GM18868 (cell line): Measurements from ENCODE around the gene ACTG1.

Source experiments
- ATAC-seq: cut with Tn5 transposase; IDR thresholded peaks from one replicate; pipeline ENCODE4 v1.9.1; 2021; ENCODE audit warnings: mild to moderate bottlenecking, moderate library complexity; ENCODE audit not compliant: unreplicated experiment

Gene ACTG1

DNA sequence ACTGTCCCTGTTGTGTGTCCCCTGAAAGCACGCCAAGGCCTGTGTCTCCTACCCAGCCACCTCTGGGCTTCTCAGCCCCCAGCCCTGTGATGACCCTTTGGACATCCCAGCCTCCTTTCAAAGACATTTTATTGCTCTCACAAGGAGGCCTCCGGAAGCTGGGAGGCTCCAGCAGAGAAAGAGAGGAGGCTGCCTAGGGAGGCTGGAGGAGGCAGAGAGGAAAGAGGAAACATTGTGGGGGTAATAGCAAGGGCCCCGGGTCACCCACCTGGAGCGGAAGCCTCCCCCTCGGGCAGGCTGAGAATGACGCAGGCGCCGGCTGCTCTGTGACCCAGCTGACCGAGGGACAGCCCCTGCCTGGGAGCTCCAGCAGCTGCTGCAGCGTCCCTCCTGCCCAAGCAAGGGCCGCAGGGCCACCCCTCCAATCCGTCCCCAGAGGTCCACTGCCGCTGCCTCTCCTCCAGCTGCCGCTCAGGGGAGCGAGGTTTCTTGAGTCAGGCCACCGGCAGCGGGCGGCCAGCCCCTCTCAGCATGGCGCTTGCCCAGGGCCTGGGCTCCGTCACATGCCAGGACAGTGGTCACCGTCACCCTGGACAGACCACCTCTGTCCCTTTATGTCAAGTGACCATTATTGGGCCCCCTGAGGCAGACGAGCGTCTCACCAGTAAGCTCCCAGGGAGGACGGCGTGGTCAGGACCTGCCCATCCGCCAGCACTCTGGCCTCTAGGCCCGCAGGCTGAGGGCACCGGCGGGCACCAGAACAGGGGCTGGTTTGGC is 29.3 kb downstream of the ACTG1 start:
- no peak for ATAC-seq

- ATAC-seq: no peak
These were observed 29.9 kb downstream of the ACTG1 start for GRCh38 chr17:81482673-81483072.

- no peak for ATAC-seq
These were observed 30.6 kb downstream of the ACTG1 start for GRCh38 chr17:81481815-81482505.

- ATAC-seq: no peak
These were observed 31.4 kb downstream of the ACTG1 start for GRCh38 chr17:81481073-81481799.

DNA sequence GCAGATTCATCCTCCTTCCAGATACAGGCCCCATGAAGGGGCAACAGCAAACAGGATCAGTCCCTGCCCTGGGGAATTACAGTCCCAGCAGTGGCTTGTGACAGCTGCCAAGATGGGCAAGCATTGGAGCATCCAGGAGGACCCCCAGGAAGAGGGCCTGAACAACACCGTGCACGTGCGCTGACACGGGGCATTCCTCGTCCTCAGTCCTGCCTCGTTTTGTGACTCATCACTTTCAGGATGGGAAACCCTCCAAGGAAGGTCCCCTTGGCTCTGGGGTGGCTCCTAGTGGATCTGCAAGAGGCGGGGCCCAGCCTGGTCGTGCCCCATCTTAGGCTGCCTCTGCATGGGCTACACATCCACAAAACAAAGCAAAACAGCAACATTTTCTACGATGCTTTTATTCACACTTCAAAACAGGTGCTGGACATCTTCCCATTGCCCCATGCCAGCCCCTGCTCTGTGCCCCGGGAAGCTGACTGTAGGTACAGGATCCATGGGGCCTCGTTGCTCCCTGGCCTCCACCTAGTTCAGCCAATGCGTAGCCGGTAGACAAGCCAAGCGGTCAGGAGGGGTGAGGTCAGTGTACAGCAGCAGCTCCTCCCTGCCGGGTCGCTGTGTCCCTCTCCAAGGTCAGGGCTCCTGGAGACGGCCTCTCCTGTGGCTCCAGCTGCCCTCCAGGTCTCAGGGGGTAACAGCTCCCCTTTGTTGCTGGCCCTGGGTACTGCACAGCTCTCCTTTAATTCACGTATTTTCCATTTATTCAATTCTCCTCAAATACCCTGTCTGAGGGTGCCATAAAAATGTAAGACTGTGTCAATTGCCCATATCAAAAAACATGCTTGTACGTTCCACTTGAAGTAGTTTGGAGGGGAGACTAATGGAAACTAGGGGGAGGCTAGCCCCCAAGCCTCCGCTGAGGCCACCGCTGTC is 32.2 kb downstream of the ACTG1 start:
- no peak for ATAC-seq

DNA sequence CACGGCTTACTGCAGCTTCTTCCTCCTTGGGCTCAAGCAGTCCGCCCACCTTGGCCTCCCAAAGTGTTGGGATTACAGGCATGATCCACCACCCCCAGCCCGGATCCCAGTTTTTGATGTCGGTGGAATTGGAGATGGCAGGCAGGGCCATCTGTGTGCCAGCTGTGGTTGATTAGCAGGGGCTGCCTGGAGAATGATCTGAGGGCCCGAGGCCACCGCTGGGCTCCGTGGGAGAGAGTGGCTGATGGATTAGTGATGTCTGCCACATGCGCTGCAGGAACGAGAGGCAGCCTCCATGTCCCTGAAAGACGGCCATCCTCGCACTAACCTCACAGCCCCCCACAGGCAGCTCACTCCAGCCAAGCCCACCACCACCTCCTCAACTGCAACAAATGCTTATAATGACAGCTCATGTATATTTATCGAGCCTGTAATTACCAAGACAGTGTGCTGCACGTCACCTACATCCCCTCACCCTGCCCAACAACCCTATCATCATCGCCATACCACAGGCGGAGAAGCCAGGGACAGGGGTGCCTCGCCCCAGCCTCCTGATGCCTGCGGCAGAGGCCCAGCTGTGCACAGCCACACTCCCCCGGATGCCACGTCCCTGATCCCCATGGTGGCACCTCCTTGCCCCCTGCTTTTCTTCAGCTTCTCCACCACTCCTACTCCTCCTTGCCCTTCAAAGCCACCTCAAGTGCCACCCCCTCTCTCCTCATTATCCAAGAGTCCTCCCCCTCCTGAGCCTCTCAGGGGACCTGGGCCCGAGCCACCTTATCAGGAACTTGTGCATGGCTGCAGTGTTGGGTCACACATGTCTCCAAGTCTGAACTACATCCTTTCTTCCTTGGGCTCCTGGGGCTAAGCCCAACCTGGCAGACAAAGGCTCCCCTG is 33.2 kb downstream of the ACTG1 start:
- no peak for ATAC-seq

GRCh38 chr17:81478119-81478518 is 34.5 kb downstream of the ACTG1 start:
- no peak for ATAC-seq

- no peak for ATAC-seq
These were observed 35.4 kb downstream of the ACTG1 start for GRCh38 chr17:81477173-81477572.

- no peak for ATAC-seq
These were observed 36.0 kb downstream of the ACTG1 start for GRCh38 chr17:81476635-81477034.

DNA sequence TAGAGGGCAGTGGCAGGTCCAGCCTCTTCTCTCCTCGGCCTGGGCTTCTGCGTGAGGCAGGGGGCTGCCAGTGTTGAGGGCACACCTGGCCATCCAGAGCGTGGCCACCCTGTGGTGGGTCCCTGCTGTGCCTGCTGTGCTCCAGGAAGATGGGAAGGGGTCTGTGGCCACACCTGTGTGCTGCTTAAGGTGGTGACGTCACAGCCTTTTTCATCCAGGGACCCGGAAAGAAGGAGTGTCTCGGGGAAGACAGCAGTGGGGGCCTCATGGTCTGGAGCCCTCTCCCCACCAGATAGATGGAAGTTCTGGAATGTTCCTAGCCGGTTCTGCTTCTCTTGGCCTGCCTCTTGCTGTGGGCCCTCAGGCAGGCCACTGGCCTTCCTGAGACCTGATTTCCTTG is 36.5 kb downstream of the ACTG1 start:
- ATAC-seq: no peak

- ATAC-seq: no peak
These were observed 37.6 kb downstream of the ACTG1 start for GRCh38 chr17:81474958-81475357.

GRCh38 chr17:81473019-81473418 is 39.6 kb downstream of the ACTG1 start:
- no peak for ATAC-seq

DNA sequence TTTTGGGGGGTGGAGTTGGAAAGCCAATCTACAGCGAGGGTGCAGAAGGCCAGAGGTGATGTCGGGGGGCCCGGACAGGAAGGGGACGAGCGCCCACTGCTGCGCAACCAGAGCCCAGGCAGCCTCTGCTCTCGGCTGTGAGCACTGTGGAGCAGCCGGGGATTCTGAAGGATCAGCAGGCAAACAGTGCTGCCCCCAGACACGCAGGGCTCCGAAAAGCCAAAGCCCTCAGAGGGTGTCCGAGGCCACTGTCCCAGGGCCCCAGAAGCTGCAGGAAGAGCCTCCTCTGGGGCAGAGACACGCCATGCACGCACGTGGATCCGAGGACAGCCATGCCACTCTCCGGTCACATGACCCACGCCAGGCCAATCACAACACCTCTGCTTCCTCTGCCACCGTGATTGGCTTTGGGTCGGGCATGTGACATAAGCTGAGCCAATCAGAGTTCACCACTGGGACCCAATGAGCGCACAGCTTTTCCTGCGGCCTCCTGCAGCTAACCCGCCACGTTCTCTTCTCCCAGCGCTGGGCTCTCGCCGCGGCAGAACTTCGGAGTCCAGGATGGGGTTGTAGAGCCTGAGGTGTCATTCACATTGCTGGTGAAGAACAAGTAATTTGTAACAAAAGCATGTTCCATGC is 40.7 kb downstream of the ACTG1 start:
- ATAC-seq: no peak

DNA sequence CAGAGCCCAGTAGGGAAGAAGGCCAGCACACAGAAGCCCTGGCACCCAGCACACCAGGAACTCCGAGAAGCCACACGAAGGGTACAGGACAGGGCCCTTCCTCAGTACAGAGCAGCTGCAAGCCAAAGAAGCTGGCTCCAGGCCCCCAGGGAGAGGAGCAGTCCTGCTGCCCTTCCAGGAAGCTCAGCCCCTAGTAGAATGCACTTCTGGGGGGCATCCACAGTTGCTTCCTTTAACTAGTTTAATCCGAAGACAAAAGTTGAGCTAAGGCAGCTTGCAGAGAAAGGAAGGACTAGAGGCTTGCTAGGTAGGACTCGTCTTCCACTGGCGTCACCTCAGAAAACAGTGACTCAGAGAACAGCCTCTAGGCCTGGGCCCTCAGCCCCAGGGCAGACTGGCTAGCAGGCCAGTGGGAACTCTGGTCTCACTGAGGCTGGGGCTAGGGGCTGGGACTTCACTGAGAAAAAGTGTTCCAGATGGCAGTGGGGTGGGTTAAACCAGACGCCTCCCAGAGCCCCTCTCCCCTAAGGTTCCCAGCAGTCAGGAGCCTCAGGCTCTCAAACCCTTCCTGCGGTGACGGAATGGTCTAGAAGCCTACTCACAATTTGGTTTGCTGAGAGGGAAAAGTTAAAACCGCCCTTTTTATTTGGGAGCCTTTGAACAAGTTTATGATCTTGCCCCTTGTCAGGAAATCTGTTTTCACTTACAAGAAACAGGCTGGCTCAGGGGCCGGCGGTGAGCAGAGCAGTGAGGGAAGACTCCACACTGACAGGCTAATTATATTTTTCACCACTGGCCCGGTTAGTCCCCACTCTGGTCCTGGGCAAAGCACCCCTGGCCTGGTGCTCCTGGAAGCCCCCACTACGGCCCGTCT is 41.4 kb downstream of the ACTG1 start:
- no peak for ATAC-seq

- no peak for ATAC-seq
These were observed 42.2 kb downstream of the ACTG1 start for GRCh38 chr17:81470270-81470943.

- ATAC-seq: no peak
These were observed 43.3 kb downstream of the ACTG1 start for GRCh38 chr17:81469266-81469665.

GRCh38 chr17:81468770-81469121 is 43.9 kb downstream of the ACTG1 start:
- ATAC-seq: no peak
